Hepatocyte (in vitro differentiated cells): ENCODE measurements around the gene LAMA3. TPM values are rescaled to one million over a fixed set of nuclear protein-coding genes. Genes with fewer than 3 reads are reported as not detected.

Source experiments
- DNase-seq: peaks from one replicate; pipeline ENCODE4 v3.0.0-alpha.2; 2016; ENCODE audit warnings: low spot score
- H2AFZ ChIP-seq: fragments of 200-600 bp; sonication (generic); 2 replicates; pipeline ENCODE4 v1.6.0; 2016; ENCODE audit warnings: antibody characterized with exemption, mild to moderate bottlenecking
- H3K27ac ChIP-seq: fragments of 200-600 bp; sonication (generic); 2 replicates; pipeline ENCODE4 v1.5.1; 2016; ENCODE audit warnings: mild to moderate bottlenecking
- H3K27me3 ChIP-seq: fragments of 200-600 bp; sonication (generic); 2 replicates; pipeline ENCODE4 v1.6.1; 2016
- H3K36me3 ChIP-seq: fragments of 200-600 bp; sonication (generic); replicated peaks from 2 replicates; pipeline ENCODE4 v1.5.1; 2016; ENCODE audit warnings: low read depth; ENCODE audit not compliant: insufficient read depth
- H3K4me1 ChIP-seq: fragments of 200-600 bp; sonication (generic); 2 replicates; pipeline ENCODE4 v1.5.1; 2016; ENCODE audit warnings: mild to moderate bottlenecking, moderate library complexity; ENCODE audit not compliant: insufficient read depth
- H3K4me2 ChIP-seq: fragments of 200-600 bp; sonication (generic); 2 replicates; pipeline ENCODE4 v1.6.0; 2016
- H3K4me3 ChIP-seq: fragments of 200-600 bp; sonication (generic); 2 replicates; pipeline ENCODE4 v1.5.1; 2016; ENCODE audit warnings: mild to moderate bottlenecking
- H3K79me2 ChIP-seq: fragments of 200-600 bp; sonication (generic); 2 replicates; pipeline ENCODE4 v1.6.0; 2017; ENCODE audit warnings: mild to moderate bottlenecking
- H3K9me2 ChIP-seq: fragments of 200-600 bp; sonication (generic); replicated peaks from 2 replicates; pipeline ENCODE4 v1.6.0; 2017; ENCODE audit warnings: mild to moderate bottlenecking; ENCODE audit not compliant: insufficient read depth
- H3K9me3 ChIP-seq: fragments of 200-600 bp; sonication (generic); 2 replicates; pipeline ENCODE4 v1.5.1; 2016; ENCODE audit warnings: low read depth, mild to moderate bottlenecking
- H4K20me1 ChIP-seq: fragments of 200-600 bp; sonication (generic); 2 replicates; pipeline ENCODE4 v1.6.0; 2016; ENCODE audit warnings: mild to moderate bottlenecking; ENCODE audit not compliant: insufficient read depth, poor library complexity, severe bottlenecking
- CTCF ChIP-seq: fragments of 200-600 bp; sonication (generic); IDR thresholded peaks from 2 replicates; pipeline ENCODE4 v1.5.1; 2016; ENCODE audit warnings: antibody characterized with exemption, mild to moderate bottlenecking; ENCODE audit not compliant: poor library complexity
- EZH2 ChIP-seq: fragments of 200-600 bp; sonication (generic); IDR thresholded peaks from 2 replicates; pipeline ENCODE4 v1.6.1; 2016; ENCODE audit warnings: antibody characterized with exemption, mild to moderate bottlenecking, borderline replicate concordance
- EZH2phosphoT487 ChIP-seq: fragments of 200-600 bp; sonication (generic); IDR thresholded peaks from one replicate; pipeline ENCODE4 v1.6.1; 2018; ENCODE audit warnings: antibody characterized with exemption, mild to moderate bottlenecking, low read depth, moderate library complexity; ENCODE audit not compliant: unreplicated experiment, severe bottlenecking
- WGBS: methylation state at CpG from one replicate; pipeline ENCODE4 v1.1.6; 2016; ENCODE audit warnings: low lambda C conversion rate; ENCODE audit errors: missing lambda C conversion rate; 5-methylcytosine and 5-hydroxymethylcytosine counted together
- polyA plus RNA-seq: library from polyadenylated mRNA; unstranded; fragments of >200 nt; fragmentation: Nextera tagmentation; extraction: Ambion mirVana; gene quantifications from 2 replicates; pipeline ENCODE4 v1.2.1, GENCODE V29; 2016
- total RNA-seq: library from RNA; depleted of rRNA; stranded (reverse); fragments of >200 nt; gene quantifications from 2 replicates; pipeline ENCODE4 v1.2.3, GENCODE V29; 2014

Gene LAMA3
- total and polyA plus RNA-seq, 2 experiments from 2014 or later, result 29.9 to 52.1 TPM

DNA sequence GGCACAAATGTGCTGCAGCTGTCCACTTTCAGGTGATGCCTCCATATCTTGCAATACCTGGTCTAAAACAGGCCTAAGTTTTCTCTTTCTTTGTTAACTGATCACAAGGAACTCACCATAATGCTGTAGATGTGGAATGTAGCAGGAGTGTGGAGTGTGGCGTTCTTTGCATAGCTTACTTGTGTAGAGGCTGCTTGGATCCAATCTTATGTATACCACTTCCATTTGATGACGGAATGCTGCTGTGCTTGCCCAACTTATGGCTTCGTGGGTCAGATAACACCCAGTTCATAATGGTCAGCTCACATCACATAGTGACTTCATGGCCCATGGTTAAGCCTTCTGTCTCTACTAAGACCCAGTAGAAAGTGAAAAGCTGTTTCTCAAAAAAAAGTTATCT is 114.5 kb downstream of the LAMA3 start:
- no peaks in the 10 kb centered on the region for H3K27me3 ChIP-seq
- H3K27ac ChIP-seq, result no peak overlapping the region
- H3K9me2 ChIP-seq, result no peaks in the 10 kb centered on the region
- TF ChIP-seq EZH2, result no peak
- TF ChIP-seq CTCF, result no peak
- TF ChIP-seq EZH2phosphoT487, result no peak
- H3K36me3 ChIP-seq, result no peaks in the 10 kb centered on the region
- no peak overlapping the region for H3K4me3 ChIP-seq
- H3K79me2 ChIP-seq, result no peaks in the 10 kb centered on the region
- no peak overlapping the region for H2AFZ ChIP-seq
- WGBS, result 87% methylated on average over 3 of the region's 3 CpGs
- no peaks in the 10 kb centered on the region for H4K20me1 ChIP-seq
- DNase-seq, result no peak
- H3K4me2 ChIP-seq, result no peak overlapping the region
- H3K9me3 ChIP-seq, result no peaks in the 10 kb centered on the region
- no peaks in the 10 kb centered on the region for H3K4me1 ChIP-seq

- Histone ChIP-seq H3K27ac (no peak overlapping the region), H3K79me2 (no peaks in the 10 kb centered on the region), H3K4me3 (no peak overlapping the region), H3K9me3 (no peaks in the 10 kb centered on the region), H3K4me1 (no peaks in the 10 kb centered on the region), H3K4me2 (no peak overlapping the region), H3K36me3 (no peaks in the 10 kb centered on the region), H3K9me2 (no peaks in the 10 kb centered on the region), H3K27me3 (no peaks in the 10 kb centered on the region), H4K20me1 (no peaks in the 10 kb centered on the region), H2AFZ (no peak overlapping the region)
- DNase-seq, result no peak
- no peak for TF ChIP-seq EZH2
- no peak for TF ChIP-seq CTCF
- no peak for TF ChIP-seq EZH2phosphoT487
- 95% methylated on average over 1 of the region's 1 CpG for WGBS
These were observed 116.6 kb downstream of the LAMA3 start for GRCh38 chr18:23805898-23806297.

- no peak for DNase-seq
- H3K27ac ChIP-seq, result no peak overlapping the region
- H3K9me3 ChIP-seq, result no peaks in the 10 kb centered on the region
- no peaks in the 10 kb centered on the region for H4K20me1 ChIP-seq
- no peak overlapping the region for H2AFZ ChIP-seq
- TF ChIP-seq EZH2 (no peak), EZH2phosphoT487 (no peak), CTCF (no peak)
- no peak overlapping the region for H3K4me2 ChIP-seq
- no peaks in the 10 kb centered on the region for H3K79me2 ChIP-seq
- no peak overlapping the region for H3K4me3 ChIP-seq
- no peaks in the 10 kb centered on the region for H3K36me3 ChIP-seq
- no peaks in the 10 kb centered on the region for H3K9me2 ChIP-seq
- H3K27me3 ChIP-seq, result no peaks in the 10 kb centered on the region
- 73% methylated on average over 3 of the region's 3 CpGs for WGBS
- no peaks in the 10 kb centered on the region for H3K4me1 ChIP-seq
These were observed 120.2 kb downstream of the LAMA3 start for GRCh38 chr18:23809415-23809814.

DNA sequence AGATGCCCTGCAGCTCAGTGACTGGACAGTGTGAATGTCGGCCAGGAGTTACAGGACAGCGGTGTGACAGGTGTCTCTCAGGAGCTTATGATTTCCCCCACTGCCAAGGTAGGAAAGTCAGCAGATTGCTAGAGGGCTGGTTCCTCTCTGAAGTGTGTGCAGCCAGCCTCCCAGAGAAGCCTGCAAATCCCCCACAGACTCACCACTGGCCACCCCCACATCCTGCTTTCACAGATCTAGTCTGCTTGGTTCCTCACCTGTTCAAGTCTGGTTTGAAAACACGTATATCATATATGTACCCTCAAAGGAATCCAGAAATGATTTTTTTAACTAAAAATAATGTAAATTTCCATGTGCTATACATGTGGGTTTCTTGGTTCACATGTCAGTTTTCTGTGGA is 121.1 kb downstream of the LAMA3 start:
- H3K79me2 ChIP-seq, result no peaks in the 10 kb centered on the region
- no peaks in the 10 kb centered on the region for H3K27me3 ChIP-seq
- H4K20me1 ChIP-seq, result no peaks in the 10 kb centered on the region
- H3K9me3 ChIP-seq, result no peaks in the 10 kb centered on the region
- H3K9me2 ChIP-seq, result no peaks in the 10 kb centered on the region
- H3K4me3 ChIP-seq, result no peak overlapping the region
- TF ChIP-seq CTCF (no peak), EZH2phosphoT487 (no peak)
- H2AFZ ChIP-seq, result no peak overlapping the region
- no peak for DNase-seq
- 85% methylated on average over 3 of the region's 3 CpGs for WGBS
- H3K4me2 ChIP-seq, result no peak overlapping the region
- no peaks in the 10 kb centered on the region for H3K36me3 ChIP-seq
- H3K27ac ChIP-seq, result no peak overlapping the region
- no peaks in the 10 kb centered on the region for H3K4me1 ChIP-seq
